Measurements from ENCODE around the gene GPC5.

GPC5 gene

DNA sequence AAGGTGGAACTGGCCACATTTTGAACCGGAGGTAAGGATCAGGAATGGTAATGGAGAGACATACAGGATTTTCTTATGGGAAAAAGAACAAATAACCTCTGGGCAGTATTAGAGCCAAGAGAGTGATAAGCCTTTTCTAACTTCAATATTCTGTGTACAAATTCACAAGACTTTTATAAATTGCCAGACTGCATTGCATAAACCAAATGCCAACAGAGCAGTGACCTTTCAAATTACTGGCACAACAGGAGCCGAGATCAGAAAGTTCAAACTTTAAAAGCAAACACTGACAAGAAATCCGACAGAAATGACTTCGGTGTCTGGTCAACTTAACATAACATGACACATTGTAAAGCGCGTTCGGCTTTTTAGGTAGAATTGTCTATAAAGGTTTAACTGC lies 737.1 kb downstream of the GPC5 start:
- no peaks in the 10 kb centered on the region for H3K36me3 Mint-ChIP-seq

DNA sequence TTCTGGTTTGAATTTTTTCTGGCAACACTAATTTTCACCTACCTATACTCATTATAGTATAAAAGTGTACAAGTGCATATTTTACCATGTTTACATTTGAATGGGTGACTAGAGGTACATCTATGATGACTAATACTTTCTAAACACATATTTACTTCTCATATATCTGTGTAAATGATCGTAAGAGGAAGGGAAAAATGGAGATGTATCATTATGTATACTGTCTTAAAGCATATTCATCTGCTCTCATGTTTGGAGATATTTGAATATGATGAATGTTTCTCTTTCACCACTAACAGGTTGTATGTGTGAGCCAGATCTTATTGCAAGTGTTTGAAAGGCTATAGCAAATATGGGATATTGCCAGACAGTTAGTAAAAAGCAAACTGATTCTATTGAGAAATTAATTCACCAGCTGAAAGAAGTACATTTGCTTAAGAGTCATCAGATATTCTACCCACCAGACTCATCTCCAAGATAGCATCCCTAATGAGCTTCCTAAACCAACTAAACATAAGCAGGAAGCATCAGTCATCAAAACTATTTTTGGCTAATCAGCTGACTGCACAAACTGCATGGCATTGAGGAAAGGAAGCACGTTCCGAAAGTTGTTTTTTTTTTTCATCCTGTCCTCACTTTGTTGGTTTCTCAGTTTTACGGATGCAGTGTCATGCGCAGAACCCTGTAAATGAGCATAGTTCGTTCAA lies 738.2 kb downstream of the GPC5 start:
- no peak for DNase-seq (ENCODE audit: low spot score in 2 of 2)
- Mint-ChIP-seq H3K9me3 (peaks cover 15% of the 10 kb centered on the region), H3K36me3 (no peaks in the 10 kb centered on the region), H3K4me1 (no peaks in the 10 kb centered on the region), H3K27ac (no peak overlapping the region), H3K4me3 (no peak overlapping the region)
- ATAC-seq = no peak

More for the DNA sequence above, 737.1 kb downstream of the GPC5 start:
- ATAC-seq (no peak), DNase-seq (ENCODE audit: low spot score in 2 of 2) (no peak)
- H3K4me1 Mint-ChIP-seq = no peaks in the 10 kb centered on the region
- H3K4me3 Mint-ChIP-seq = no peak overlapping the region
- H3K27ac Mint-ChIP-seq = no peak overlapping the region
- peaks cover 9% of the 10 kb centered on the region for H3K9me3 Mint-ChIP-seq

DNA sequence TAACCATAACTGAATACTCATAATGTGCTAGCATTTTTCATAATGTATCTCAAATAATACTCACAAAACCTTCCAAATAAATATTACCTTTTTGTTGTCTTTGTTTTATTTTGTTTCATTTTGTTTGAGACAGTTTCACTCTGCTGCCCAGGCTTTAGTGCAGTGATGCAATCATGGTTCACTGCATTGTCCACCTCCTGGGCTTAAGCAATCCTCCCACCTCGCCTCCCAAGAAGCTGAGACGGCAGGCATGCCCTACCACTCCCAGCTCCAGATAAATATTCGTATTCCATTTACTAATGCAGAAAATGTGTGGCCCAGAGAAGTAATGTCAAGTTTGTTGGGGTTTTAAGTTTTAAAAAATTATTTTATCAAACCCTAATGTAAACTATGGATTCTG lies 739.1 kb downstream of the GPC5 start:
- H3K4me1 Mint-ChIP-seq = no peaks in the 10 kb centered on the region
- ATAC-seq = no peak
- H3K36me3 Mint-ChIP-seq = no peaks in the 10 kb centered on the region
- H3K4me3 Mint-ChIP-seq = no peak overlapping the region
- H3K27ac Mint-ChIP-seq = no peak overlapping the region
- H3K9me3 Mint-ChIP-seq = peaks cover 15% of the 10 kb centered on the region
- DNase-seq (ENCODE audit: low spot score in 2 of 2) = no peak

DNA sequence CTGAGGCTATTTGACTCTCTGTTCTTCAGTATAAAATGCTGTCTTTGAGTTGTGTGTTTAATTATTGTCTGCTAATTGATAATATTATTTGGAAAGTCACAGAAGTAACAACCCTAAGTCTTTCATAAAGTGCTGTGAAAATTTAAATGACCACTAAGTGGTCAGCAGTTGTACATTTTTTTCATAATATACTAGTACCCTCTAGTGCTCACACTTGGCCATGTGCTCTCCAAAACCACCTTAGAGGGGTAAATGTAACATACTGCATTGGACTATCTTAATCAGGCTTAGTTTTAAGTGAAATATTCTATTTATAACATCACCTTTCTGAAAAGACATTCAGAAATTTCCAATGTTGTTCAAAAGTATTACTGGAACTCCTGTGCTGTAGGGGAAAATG lies 745.3 kb downstream of the GPC5 start:
- Mint-ChIP-seq H3K4me1 (no peaks in the 10 kb centered on the region), H3K4me3 (no peak overlapping the region), H3K27ac (no peak overlapping the region), H3K9me3 (peaks cover 16% of the 10 kb centered on the region), H3K36me3 (no peaks in the 10 kb centered on the region)
- DNase-seq (ENCODE audit: low spot score in 2 of 2) (no peak), ATAC-seq (no peak)

DNA sequence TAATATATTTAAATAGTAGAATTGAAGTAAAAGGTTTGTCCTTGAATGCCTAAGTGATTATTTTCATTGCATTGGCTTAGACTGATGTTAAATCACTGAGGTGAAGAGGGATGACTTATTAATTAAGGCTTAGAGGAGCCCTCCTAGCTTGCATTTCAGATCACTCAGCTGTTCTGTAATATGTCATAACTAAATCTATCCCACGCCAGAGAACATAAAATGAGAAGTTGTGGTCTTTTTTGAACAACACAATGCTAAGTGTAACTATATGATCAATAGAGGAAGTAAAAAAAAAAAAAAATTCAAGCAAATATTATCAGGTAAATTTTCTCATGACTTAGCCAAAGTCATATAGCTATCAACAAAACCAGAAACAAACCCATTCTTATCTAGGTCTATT lies 752.2 kb downstream of the GPC5 start:
- Mint-ChIP-seq H3K4me1 (no peaks in the 10 kb centered on the region), H3K36me3 (no peaks in the 10 kb centered on the region)

DNA sequence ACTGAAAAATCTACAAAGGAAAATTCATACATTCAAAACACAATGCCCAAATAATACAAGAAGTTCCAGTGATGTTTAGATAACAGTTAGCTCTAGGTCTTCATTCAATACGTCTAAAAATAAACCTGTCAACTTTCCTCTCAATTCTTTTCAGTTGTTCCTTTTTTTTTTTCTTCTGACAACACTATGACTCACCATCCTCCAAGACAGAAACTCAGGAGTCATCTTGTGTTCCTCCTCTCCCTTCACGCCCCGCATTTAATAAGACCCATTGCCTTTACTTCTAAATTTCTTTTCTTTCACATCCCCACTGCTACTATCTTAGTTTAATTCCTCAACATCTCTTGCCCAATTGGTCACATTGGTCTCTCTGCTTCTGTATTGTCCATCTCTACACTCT lies 759.9 kb downstream of the GPC5 start:
- Mint-ChIP-seq H3K4me3 (no peak overlapping the region), H3K9me3 (peaks cover 8% of the 10 kb centered on the region), H3K36me3 (no peaks in the 10 kb centered on the region), H3K27ac (no peak overlapping the region), H3K4me1 (no peaks in the 10 kb centered on the region)
- ATAC-seq (no peak), DNase-seq (ENCODE audit: low spot score in 2 of 2) (no peak)

More for the DNA sequence above, 752.2 kb downstream of the GPC5 start:
- no peak for ATAC-seq
- no peak overlapping the region for H3K4me3 Mint-ChIP-seq
- no peak for DNase-seq (ENCODE audit: low spot score in 2 of 2)
- H3K9me3 Mint-ChIP-seq = peaks cover 6% of the 10 kb centered on the region
- H3K27ac Mint-ChIP-seq = no peak overlapping the region

DNA sequence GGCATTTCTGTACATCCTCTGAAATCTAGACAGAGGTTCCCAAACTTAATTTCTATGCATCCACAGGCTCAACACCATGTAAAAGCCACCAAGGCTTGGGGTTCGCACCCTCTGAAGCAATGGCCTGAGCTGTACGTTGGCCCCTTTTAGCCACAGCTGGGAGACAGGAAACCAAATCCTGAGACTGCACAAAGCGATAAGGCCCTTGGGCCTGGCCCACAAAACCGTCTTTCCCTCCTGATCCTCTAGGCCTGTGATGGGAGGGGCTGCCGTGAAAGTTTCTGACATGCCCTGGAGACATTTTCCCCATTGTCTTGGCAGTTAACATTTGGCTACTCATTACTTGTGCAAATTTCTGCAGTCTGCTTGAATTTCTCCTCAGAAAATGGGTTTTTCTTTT lies 766.4 kb downstream of the GPC5 start:
- Mint-ChIP-seq H3K27ac (no peak overlapping the region), H3K9me3 (peaks cover 4% of the 10 kb centered on the region), H3K36me3 (no peaks in the 10 kb centered on the region), H3K4me1 (no peaks in the 10 kb centered on the region), H3K4me3 (no peak overlapping the region)
- ATAC-seq (no peak), DNase-seq (ENCODE audit: low spot score in 2 of 2) (no peak)

DNA sequence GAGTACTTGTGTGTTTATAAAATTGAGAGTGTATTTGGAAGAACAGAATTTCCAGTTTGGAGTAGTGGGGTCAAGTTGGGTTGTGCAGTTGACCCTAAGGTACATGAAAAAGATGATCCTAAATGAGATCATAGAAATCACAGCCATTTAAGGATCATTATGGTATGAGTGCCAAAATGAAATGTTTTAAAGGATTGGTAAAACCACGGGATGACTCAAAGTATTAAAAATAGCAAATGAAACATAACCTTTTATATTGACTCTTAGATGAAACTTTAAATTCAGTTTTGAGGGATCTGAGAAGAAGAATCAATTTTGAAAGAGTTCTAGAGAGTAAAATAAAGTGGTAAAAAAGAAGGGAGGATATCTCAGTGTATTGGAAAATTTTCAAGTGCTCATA lies 773.8 kb downstream of the GPC5 start:
- Mint-ChIP-seq H3K27ac (no peak overlapping the region), H3K4me1 (no peaks in the 10 kb centered on the region), H3K4me3 (no peak overlapping the region), H3K9me3 (peaks cover 10% of the 10 kb centered on the region), H3K36me3 (no peaks in the 10 kb centered on the region)
- ATAC-seq (no peak), DNase-seq (ENCODE audit: low spot score in 2 of 2) (no peak)

DNA sequence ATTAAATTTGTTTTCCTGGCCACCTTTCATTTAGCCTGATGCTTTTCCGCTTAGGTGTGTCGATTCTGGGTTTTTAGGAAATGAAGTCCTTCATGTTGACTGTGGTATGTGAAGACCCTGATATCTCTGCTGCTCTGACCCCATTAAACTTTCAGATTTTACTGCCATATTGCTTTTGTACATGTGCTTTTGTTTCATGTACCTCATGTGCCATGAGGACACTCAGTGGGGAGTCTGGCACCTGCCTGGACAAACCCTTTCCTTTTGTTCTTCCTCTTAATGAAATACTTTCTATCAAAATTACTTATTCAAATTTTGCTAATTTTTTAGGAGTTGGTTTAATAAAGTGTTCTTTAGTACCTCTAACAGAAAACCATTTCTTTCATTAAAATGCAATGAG lies 774.8 kb downstream of the GPC5 start:
- H3K36me3 Mint-ChIP-seq = no peaks in the 10 kb centered on the region

DNA sequence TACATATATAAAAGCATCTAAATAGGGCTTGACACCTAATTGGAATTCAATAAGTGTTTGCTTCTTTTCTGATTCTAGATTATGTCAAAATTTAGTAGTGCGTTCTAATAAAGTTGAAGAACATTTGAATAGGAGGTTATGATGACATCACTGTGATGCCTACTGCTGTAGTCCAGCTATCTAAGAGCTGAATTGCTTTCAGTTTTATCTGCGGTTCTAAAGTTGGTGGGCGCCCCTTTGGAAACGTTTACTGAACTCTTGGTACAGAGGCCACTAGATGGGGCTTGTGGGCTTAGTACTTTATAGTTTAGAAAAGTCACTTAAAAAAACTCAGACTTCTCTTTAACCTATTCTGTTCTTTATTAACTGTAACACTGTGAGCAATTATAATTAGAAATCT lies 776.9 kb downstream of the GPC5 start:
- peaks cover 10% of the 10 kb centered on the region for H3K9me3 Mint-ChIP-seq
- no peak overlapping the region for H3K4me3 Mint-ChIP-seq
- no peaks in the 10 kb centered on the region for H3K4me1 Mint-ChIP-seq
- ATAC-seq (no peak), DNase-seq (ENCODE audit: low spot score in 2 of 2) (no peak)
- no peak overlapping the region for H3K27ac Mint-ChIP-seq
- H3K36me3 Mint-ChIP-seq = no peaks in the 10 kb centered on the region

More for the DNA sequence above, 774.8 kb downstream of the GPC5 start:
- H3K27ac Mint-ChIP-seq = no peak overlapping the region
- H3K4me3 Mint-ChIP-seq = no peak overlapping the region
- no peaks in the 10 kb centered on the region for H3K4me1 Mint-ChIP-seq
- ATAC-seq (no peak), DNase-seq (ENCODE audit: low spot score in 2 of 2) (no peak)
- H3K9me3 Mint-ChIP-seq = peaks cover 10% of the 10 kb centered on the region

DNA sequence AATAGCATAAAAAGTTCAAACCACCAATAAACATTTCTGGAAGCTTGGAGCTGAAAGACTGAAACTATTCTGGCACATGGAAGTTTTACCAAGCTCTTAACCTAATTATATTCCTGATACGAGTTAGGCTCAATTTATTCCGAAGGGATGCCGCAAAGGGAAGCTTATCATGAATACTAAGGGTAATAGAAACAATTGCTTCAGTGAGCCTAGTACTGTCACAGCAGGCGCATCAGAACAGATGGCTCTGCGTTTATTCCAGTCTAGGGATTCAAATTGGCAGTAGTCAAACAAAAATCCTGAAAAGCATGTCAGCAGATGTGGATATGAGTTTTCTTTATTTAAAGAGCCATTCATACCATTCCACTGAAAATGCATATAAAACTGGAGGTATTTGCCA lies 779.5 kb downstream of the GPC5 start:
- Mint-ChIP-seq H3K9me3 (peaks cover 2% of the 10 kb centered on the region), H3K27ac (no peak overlapping the region), H3K4me1 (no peaks in the 10 kb centered on the region), H3K4me3 (no peak overlapping the region), H3K36me3 (no peaks in the 10 kb centered on the region)
- DNase-seq (ENCODE audit: low spot score in 2 of 2) = no peak
- no peak for ATAC-seq

DNA sequence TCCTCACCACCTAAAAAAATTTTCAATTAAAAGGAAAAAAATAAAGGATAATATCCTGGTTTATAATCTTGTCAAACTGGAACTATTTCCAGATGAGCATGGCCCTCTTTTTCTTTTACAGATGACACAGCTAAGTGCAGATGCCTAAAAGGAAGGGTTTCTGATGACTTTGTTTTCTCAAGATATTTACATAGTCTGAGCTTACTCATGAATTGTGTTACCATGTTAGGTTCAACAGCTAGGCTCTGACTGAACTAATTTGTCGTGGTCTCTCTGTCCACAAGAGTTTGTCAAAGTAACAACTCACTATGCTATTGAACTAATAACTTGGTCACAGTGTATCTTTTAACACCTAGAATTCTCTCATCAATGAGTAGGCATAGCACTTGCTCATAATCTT lies 780.8 kb downstream of the GPC5 start:
- no peak for DNase-seq (ENCODE audit: low spot score in 2 of 2)
- no peaks in the 10 kb centered on the region for H3K4me1 Mint-ChIP-seq
- no peaks in the 10 kb centered on the region for H3K36me3 Mint-ChIP-seq
- H3K9me3 Mint-ChIP-seq = peaks cover 2% of the 10 kb centered on the region
- no peak overlapping the region for H3K27ac Mint-ChIP-seq
- no peak overlapping the region for H3K4me3 Mint-ChIP-seq
- ATAC-seq = no peak

DNA sequence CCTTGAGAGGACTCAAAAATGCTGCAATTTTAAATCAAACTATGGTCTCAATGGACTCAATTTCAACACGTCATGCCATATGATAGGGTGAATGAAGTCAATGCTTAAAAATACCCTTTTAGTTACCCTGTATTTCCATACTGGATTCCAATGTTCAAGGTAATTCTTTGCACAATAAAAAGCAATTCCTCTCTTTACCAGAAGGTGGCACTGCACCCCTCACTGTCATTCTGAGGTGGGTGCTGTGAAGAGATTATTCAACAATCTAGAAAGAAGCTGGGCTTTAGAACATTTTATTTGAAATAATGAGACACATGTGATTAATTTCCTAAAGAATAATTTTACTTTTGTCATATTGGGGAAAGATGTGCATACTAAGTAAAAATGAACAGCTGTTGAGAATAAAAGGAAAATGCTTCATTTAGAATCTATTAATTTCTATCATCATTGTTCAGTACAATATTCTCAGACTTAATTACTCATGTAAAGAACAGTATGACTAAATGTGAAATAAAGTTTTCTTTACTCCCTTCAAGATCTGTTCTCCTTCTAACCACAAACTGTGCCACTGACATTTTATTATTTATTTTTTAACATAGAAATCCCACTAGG lies 789.1 kb downstream of the GPC5 start:
- peaks cover 4% of the 10 kb centered on the region for H3K9me3 Mint-ChIP-seq
- DNase-seq (ENCODE audit: low spot score in 2 of 2) (no peak), ATAC-seq (no peak)
- H3K36me3 Mint-ChIP-seq = no peaks in the 10 kb centered on the region
- H3K4me3 Mint-ChIP-seq = no peak overlapping the region
- no peaks in the 10 kb centered on the region for H3K4me1 Mint-ChIP-seq
- no peak overlapping the region for H3K27ac Mint-ChIP-seq

DNA sequence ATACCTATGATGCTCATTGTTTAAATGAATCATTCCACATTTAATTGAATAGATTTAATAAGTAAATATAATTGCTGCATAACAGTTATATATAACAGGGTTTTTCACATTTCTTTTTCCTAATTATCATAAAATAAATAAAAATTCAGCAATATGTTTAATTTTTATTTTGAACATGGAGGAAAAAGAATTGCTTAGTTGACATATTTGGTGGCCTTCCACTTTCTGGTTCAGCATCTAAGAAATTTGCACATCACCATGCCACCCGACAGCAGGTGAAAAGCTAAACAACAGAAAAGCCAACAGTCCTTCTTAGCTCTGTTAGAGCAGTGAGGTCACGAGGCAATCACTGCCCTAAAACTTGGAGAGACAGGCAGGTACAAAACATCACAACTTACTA lies 790.2 kb downstream of the GPC5 start:
- Mint-ChIP-seq H3K36me3 (no peaks in the 10 kb centered on the region), H3K27ac (no peak overlapping the region), H3K9me3 (peaks cover 4% of the 10 kb centered on the region), H3K4me1 (no peaks in the 10 kb centered on the region), H3K4me3 (no peak overlapping the region)
- no peak for ATAC-seq
- DNase-seq (ENCODE audit: low spot score in 2 of 2) = no peak

DNA sequence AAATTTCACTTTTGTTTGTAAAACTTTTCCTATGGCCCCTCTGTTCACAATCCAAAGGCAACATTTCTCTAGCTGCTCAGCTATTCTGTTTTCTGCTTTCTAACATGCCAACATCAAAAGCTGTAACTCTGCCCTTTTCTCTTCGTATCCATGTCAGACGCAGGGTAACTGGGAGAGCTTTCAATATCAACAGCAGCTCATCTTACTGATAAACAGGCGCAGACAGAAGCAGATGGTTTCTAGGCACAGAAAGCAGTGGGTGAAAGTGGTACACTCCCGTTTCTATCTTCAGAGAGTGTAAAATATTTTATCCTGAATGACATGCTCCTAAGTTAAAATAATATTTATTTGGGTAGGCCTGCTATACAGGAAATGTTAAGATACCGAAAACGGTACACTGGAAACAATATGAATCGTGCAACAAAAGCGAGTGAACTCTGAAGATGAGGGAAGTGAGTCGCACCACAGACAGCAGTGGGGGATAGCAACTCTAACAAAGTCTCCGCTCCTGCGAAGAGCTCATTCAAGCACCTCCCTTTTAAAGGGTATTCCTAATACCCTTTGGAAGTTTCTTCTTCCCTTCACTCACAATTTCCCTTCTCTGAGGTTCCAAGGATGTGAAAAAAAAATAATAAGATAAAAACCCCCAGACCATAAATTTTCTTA lies 798.3 kb downstream of the GPC5 start:
- Mint-ChIP-seq H3K36me3 (no peaks in the 10 kb centered on the region), H3K4me1 (no peaks in the 10 kb centered on the region), H3K4me3 (no peak overlapping the region), H3K9me3 (peaks cover 2% of the 10 kb centered on the region), H3K27ac (no peak overlapping the region)
- DNase-seq (ENCODE audit: low spot score in 2 of 2) (no peak), ATAC-seq (no peak)

DNA sequence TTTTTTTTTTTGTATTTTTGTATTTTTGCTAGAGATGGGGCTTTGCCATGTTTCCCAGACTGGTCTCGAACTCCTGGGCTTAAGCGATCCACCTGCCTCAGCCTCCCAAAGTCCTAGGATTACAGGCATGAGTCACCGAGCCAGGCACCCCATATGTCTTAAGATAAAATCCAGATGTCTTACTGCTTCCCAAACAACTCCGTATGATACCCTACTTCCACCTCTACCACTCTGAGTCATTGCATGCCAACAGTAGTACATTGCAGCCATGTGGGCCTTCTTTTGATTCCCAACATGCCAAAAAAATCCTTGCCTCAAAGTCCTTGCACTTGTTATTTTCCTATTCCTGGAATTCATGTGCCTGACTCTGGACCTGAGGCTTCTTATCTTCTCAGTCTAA lies 799.2 kb downstream of the GPC5 start:
- H3K27ac Mint-ChIP-seq = no peak overlapping the region
- ATAC-seq (no peak), DNase-seq (ENCODE audit: low spot score in 2 of 2) (no peak)
- H3K4me3 Mint-ChIP-seq = no peak overlapping the region
- no peaks in the 10 kb centered on the region for H3K4me1 Mint-ChIP-seq
- peaks cover 2% of the 10 kb centered on the region for H3K9me3 Mint-ChIP-seq
- no peaks in the 10 kb centered on the region for H3K36me3 Mint-ChIP-seq
